GM12872 (cell line): ENCODE measurements around the gene OGDH.

Source experiments
- TF ChIP-seq, protein P1 (sequence below): IDR thresholded peaks from 3 replicates; pipeline ENCODE4 v1.5.1; 2011; ENCODE audit warnings: low read depth, mild to moderate bottlenecking, low read length, moderate library complexity; ENCODE audit not compliant: insufficient read depth

OGDH gene

DNA sequence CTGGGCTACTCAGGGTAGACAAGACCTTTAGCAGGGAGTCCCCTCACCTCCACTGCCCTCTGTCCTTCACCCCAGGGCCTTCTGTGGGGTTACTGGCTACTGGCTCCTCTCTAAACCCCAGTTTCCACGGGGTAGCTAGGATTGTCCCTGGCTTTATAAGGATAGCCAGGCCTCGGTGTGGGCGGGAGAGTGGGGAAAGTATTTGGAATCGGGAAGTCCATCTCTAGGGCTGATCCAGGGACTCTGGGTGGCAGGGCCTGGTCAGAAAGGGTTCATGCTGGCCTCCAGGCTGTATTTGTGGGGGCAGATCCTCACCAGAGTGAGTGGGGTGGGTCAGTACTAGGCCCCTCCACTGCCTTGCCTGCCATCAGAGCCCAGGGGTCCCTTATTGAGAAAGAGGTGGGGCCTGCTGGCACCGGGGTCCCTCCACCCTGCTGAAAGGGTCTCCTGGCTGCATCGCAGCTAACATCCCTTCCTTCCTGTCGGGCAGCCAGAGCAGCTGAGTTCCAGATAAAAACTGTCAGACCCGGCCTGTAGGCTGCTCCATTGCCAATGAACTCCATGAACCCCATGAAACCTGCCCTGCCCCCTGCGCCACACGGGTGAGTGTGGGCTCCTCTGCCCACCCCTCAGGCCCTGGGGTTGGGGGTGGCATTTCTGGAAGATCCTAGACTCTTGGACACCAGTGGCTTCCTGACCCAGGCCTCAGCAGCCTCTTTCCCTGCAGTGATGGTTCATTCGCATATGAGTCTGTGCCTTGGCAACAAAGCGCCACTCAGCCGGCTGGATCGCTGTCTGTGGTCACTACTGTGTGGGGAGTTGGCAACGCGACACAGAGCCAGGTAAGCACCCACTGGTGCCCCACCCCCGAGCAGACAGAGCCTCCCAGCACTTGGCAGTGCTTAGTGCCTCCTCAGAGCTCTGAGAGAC, 149.5 kb downstream of the OGDH start:
- TF ChIP-seq, protein P1, sequence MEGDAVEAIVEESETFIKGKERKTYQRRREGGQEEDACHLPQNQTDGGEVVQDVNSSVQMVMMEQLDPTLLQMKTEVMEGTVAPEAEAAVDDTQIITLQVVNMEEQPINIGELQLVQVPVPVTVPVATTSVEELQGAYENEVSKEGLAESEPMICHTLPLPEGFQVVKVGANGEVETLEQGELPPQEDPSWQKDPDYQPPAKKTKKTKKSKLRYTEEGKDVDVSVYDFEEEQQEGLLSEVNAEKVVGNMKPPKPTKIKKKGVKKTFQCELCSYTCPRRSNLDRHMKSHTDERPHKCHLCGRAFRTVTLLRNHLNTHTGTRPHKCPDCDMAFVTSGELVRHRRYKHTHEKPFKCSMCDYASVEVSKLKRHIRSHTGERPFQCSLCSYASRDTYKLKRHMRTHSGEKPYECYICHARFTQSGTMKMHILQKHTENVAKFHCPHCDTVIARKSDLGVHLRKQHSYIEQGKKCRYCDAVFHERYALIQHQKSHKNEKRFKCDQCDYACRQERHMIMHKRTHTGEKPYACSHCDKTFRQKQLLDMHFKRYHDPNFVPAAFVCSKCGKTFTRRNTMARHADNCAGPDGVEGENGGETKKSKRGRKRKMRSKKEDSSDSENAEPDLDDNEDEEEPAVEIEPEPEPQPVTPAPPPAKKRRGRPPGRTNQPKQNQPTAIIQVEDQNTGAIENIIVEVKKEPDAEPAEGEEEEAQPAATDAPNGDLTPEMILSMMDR: no peak

DNA sequence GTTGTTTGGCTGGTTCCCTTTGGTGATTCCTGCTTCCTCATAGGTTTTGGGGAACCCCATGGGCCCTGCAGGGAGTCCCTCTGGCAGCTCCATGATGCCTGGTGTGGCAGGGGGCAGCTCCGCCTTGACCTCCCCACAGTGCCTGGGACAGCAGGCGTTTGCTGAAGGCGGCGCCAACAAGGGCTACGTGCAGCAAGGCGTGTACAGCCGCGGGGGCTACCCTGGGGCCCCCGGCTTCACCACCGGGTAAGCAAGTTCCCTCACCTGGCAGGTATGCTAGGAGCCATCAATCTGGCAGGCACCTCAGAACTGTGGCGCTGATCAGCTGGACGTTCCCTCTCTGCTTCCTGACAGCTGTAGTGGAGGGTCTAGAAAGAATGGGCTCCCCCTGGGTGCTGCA, 150.5 kb downstream of the OGDH start:
- TF ChIP-seq, protein P1: no peak

DNA sequence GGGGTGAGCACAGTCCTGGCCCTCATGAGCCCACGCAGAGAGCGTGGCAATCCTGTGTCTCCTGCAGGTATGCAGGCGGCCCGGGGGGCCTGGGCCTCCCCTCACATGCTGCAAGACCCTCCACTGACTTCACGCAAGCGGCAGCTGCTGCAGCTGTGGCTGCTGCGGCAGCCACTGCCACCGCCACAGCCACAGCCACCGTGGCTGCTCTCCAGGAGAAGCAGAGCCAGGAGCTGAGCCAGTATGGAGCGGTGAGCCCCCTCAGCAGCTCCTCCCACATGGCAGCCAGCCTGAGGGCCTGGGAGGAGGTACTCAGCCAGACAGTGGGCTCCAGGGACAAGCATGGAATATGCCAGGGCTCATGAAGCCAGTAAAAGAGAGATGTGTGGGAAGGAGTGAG, 150.9 kb downstream of the OGDH start:
- TF ChIP-seq, protein P1: no peak

DNA sequence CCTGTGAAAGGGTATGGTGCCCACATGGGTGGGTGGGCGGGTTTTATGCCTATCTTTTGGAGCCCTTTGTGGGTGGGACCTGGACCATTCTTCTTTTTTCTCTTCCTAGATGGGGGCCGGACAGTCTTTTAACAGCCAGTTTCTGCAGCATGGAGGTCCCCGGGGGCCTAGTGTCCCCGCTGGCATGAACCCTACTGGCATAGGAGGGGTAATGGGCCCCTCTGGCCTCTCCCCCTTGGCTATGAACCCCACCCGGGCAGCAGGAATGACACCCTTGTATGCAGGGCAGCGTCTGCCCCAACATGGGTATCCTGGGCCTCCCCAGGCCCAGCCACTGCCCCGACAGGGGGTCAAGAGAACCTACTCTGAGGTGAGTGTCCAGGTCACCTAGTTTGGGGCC, 151.3 kb downstream of the OGDH start:
- TF ChIP-seq, protein P1: no peak
